Right atrium auricular region (tissue), 2 donors: ENCODE data around the gene NUP98. TPM values are rescaled to one million over a fixed set of nuclear protein-coding genes. Genes with fewer than 3 reads are reported as not detected.

Source experiments
- DNase-seq: peaks from one replicate; pipeline ENCODE4 v3.0.0-alpha.2; 2019; ENCODE audit warnings: low spot score
- H3K27ac ChIP-seq, 2 donors: fragments of 200-600 bp; sonication (generic); 1 replicate in 1 of 2; 2 replicates in 1 of 2; pipeline ENCODE4 v1.5.1; 2016 to 2019
- H3K27me3 ChIP-seq, 2 donors: fragments of 200-600 bp; sonication (generic); one replicate each; pipeline versions ENCODE4 v1.5.1 to v1.6.0; 2017 to 2019
- H3K36me3 ChIP-seq: fragments of 200-600 bp; sonication (generic); one replicate; pipeline ENCODE4 v1.5.1; 2016
- H3K4me1 ChIP-seq, 2 donors: fragments of 200-600 bp; sonication (generic); one replicate each; pipeline versions ENCODE4 v1.5.1 to v1.6.0; 2017 to 2019
- H3K4me3 ChIP-seq, 2 donors: fragments of 200-600 bp; sonication (generic); 1 replicate in 1 of 2; 2 replicates in 1 of 2; pipeline ENCODE4 v1.5.1; 2017 to 2019; ENCODE audit warnings: mild to moderate bottlenecking in 1 of 2, moderate library complexity in 1 of 2
- H3K9me3 ChIP-seq, 2 donors: fragments of 200-600 bp; sonication (generic); one replicate each; pipeline ENCODE4 v1.5.1; 2019
- total RNA-seq, 2 donors: library from RNA; depleted of rRNA; stranded (reverse); fragments of >200 nt; gene quantifications; one replicate each; pipeline ENCODE4 v1.1.0, GENCODE V29; 2016
- TF ChIP-seq, protein P1 (sequence below), 2 donors: fragments of 200-600 bp; sonication (generic); IDR thresholded peaks; one replicate each; pipeline ENCODE4 v1.5.1; 2019; ENCODE audit warnings: antibody characterized with exemption in 2 of 2

Gene NUP98
- total RNA-seq, 2 donors from 2014 or later = 58.8 to 94.5 TPM

DNA sequence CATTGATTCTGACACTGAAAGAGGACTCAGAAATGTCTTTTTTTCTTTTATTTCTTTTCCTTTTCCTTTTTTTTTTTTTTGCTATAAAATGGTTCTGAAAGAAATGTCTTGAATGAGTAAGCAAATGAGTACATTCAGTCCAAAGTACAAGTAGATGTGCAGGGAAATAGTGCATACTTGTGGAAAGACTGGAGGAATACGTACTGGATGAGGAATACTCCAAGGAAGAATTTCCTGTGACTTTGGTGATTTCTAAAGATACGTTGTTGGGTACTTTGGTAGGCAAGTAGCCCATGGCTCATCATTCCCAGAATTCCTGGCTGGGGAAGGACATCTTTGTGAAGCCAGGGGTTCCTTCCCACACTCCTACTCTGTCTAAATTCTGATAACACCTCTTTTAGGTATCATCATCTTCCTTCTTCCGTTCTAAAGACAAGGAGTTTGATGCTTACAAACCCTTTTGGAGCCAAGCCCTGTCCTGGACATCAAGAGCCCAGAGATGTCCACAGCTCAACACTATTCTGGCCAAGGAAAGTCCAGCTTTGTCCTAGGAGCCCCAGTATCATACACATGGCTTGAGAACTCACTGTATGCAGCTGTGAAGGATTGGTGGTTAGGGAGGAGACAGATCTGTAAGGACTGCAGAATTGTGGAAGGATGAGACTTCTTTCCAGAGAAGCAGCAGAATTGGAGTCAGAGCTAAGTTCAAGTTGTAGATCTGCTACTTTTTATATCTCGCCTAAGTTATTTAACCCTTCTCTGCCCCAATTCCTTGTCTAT, 4.8 kb upstream of the NUP98 start:
- Histone ChIP-seq H3K4me3 (no peak overlapping the region), H3K4me1 (peaks cover 0 to 7% of the 10 kb centered on the region in 2 donors), H3K27ac (no peak overlapping the region), H3K9me3 (no peaks in the 10 kb centered on the region), H3K36me3 (no peaks in the 10 kb centered on the region), H3K27me3 (no peaks in the 10 kb centered on the region)
- no peak for DNase-seq
- TF ChIP-seq, protein P1, sequence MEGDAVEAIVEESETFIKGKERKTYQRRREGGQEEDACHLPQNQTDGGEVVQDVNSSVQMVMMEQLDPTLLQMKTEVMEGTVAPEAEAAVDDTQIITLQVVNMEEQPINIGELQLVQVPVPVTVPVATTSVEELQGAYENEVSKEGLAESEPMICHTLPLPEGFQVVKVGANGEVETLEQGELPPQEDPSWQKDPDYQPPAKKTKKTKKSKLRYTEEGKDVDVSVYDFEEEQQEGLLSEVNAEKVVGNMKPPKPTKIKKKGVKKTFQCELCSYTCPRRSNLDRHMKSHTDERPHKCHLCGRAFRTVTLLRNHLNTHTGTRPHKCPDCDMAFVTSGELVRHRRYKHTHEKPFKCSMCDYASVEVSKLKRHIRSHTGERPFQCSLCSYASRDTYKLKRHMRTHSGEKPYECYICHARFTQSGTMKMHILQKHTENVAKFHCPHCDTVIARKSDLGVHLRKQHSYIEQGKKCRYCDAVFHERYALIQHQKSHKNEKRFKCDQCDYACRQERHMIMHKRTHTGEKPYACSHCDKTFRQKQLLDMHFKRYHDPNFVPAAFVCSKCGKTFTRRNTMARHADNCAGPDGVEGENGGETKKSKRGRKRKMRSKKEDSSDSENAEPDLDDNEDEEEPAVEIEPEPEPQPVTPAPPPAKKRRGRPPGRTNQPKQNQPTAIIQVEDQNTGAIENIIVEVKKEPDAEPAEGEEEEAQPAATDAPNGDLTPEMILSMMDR (IDR thresholded peaks at IDR 0.05) = no peak

DNA sequence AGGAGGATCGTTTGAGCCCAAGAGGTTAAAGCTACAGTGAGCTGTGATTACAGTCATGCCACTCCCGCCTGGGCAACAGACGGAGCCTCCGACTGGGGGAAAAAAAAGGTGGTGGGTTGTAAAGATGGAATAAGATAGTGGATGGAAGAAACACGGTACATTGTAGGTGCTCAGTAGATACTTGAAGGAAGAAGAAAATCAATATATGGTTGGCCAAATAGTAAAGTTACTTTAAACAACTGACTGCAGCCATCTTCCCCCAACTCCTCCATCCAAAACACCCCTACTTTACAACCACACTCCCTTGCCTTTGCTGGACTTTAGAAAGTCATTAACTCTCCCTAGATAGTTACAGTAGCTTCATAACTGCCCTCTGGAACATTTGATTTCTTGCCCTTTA, 2.5 kb upstream of the NUP98 start:
- TF ChIP-seq, protein P1 (IDR thresholded peaks at IDR 0.05) = no peak
- Histone ChIP-seq H3K36me3 (no peaks in the 10 kb centered on the region), H3K4me1 (peaks cover 0 to 26% of the 10 kb centered on the region in 2 donors), H3K27ac (no peak overlapping the region), H3K27me3 (no peaks in the 10 kb centered on the region), H3K4me3 (no peak overlapping the region), H3K9me3 (no peaks in the 10 kb centered on the region)
- DNase-seq = no peak

DNA sequence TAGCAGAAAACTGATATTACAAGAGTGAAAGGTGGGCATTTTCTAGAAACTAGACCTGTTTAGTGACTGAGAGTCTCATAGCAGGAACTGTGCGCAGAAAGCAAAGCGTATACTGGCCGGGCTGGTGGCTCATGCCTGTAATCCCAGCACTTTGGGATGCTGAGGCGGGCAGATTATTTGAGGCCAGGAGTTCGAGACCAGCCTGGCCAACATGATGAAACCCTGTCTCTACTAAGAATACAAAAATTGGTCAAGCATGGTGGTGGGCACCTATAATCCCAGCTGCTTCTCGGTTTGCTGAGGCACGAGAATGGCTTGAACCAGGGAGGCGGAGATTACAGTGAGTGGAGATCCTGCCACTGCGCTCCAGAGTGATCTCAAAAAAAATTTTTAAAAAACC, 1.8 kb upstream of the NUP98 start:
- H3K9me3 ChIP-seq = no peaks in the 10 kb centered on the region
- peaks cover under 1% of the 10 kb centered on the region for H3K36me3 ChIP-seq
- TF ChIP-seq, protein P1 (IDR thresholded peaks at IDR 0.05) = no peak
- no peaks in the 10 kb centered on the region for H3K27me3 ChIP-seq
- H3K4me1 ChIP-seq = peaks cover 0 to 33% of the 10 kb centered on the region in 2 donors
- H3K4me3 ChIP-seq = no peak overlapping the region
- no peak overlapping the region for H3K27ac ChIP-seq
- no peak for DNase-seq

DNA sequence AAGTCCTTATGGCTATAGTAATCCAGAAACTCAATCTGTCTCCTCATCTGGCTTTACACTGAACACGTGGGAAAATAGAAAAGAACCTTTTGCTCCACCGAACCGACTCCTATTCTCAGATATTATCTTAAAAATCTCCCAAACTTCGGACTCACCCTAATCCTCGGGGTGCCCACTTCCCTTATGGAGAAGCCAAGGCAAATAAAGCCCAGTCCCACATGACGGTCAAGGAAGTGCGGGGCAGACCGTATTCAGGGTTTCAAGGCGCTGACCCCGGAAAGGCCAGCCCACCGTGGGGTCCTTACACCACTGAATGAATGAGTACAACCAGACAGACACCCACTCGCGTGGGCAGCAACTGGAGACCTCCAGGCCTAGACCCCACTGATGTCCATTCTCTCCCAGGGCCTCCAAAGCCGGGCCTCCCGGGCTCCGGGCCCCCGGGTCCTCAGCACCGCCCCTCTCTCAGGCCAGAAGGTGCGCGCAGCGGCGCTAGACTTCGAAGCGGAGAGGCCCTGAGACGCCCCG, 489 bp downstream of the NUP98 start:
- Histone ChIP-seq H3K4me1 (peaks cover 0 to 36% of the 10 kb centered on the region in 2 donors), H3K9me3 (no peaks in the 10 kb centered on the region), H3K27ac (peak overlapping the region; percentile 93 to 95), H3K27me3 (no peaks in the 10 kb centered on the region), H3K4me3 (peak overlapping the region; percentile 83 to 89), H3K36me3 (peaks cover 21% of the 10 kb centered on the region)
- DNase-seq = no peak
- TF ChIP-seq, protein P1 (IDR thresholded peaks at IDR 0.05) = peak in 1 of 2 donors; percentile 32

DNA sequence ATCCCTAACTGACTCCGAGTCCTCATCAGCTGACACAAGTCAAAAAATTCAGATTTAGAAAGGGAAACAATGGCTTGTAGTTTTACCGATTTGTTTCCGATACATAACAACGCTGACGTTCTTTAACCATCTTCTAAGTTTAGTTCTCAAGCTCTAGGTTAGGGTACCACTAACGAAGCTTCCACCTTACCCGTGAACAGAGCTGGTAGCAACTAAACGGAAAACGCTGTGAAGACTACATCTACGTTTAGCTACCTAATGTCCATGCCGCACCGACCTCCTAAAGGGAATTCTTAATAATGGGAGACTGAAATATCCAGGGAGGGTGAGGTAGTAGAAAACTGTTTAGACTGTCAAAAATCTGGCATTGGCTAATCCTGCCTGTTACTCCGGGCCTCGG, 1.0 kb downstream of the NUP98 start:
- Histone ChIP-seq H3K4me3 (peak overlapping the region; percentile 83 to 89), H3K27me3 (no peaks in the 10 kb centered on the region), H3K9me3 (no peaks in the 10 kb centered on the region), H3K36me3 (peaks cover 21% of the 10 kb centered on the region), H3K27ac (peak overlapping the region; percentile 93 to 95), H3K4me1 (peaks cover 0 to 36% of the 10 kb centered on the region in 2 donors)
- DNase-seq = no peak
- TF ChIP-seq, protein P1 (IDR thresholded peaks at IDR 0.05) = no peak
